Kasumi-1 (cell line): Measurements from ENCODE around the gene R3HCC1L.

ENCODE experiments used
- DNase-seq, 2 experiments: peaks; one replicate each; lab custom pipeline; 2025; lab: John Stamatoyannopoulos, UW

The R3HCC1L gene

DNA sequence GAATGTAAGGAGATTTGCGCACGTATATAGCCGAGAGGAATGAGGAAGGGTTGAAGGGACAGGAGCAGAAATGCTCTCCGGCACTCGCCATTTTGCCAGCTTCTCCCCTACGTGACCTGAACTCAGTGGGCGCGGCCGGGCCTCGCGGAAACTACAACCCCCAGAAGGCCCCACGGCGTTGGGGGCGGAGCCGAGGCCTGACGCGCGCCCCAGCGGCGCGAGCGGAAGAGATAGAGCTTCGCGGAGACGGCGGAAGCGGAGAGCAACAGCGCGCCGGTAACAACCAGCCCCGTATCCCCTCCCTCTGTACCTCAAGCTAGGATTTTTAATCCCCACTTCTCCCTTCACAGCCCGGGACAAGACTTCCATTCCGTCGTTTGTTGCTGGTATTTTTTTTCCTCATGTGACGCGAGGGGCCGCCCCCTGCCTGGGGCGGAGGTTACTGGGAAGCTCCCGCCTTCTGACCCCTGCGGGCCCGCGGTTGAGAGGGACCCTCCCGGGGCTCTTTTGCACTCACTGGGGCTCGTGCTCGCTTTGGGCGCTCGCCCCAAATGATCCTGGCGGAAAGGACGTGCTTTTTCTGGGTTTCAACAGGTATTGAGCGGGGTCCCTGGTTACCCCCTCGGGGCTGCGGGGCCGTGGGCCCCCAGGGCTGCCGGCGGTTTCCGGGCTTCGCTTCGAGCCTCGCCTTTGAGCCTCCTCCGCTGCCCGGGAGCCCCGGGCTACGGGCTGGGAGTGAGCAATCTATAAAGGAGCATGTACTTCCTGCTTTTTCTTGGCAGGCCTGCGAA is at the start of gene R3HCC1L:
R3HCC1L (plus strand) TSS at position 227 of the 791 bp plus-strand sequence. CDS start 73,458 bp downstream, outside the sequence.
- peak; percentile 96 for DNase-seq

DNA sequence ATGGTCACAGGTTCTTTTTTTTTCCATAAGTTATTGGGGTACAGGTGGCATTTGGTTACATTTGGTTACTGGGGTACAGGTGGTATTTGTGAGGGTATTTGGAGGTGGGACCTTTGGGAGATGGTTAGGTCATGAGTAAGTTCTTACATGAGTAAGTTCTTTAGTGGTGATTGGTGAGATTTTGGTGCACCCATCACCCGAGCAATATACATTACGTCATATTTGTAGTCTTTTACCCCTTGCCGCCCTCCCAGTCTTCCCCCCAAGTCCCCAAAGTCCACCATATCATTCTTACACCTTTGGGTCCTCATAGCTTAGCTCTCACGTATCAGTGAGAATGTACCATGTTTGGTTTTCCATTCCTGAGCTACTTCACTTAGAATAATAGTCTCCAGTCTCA is 49.2 kb upstream of the R3HCC1L start:
- DNase-seq, result no peak

DNA sequence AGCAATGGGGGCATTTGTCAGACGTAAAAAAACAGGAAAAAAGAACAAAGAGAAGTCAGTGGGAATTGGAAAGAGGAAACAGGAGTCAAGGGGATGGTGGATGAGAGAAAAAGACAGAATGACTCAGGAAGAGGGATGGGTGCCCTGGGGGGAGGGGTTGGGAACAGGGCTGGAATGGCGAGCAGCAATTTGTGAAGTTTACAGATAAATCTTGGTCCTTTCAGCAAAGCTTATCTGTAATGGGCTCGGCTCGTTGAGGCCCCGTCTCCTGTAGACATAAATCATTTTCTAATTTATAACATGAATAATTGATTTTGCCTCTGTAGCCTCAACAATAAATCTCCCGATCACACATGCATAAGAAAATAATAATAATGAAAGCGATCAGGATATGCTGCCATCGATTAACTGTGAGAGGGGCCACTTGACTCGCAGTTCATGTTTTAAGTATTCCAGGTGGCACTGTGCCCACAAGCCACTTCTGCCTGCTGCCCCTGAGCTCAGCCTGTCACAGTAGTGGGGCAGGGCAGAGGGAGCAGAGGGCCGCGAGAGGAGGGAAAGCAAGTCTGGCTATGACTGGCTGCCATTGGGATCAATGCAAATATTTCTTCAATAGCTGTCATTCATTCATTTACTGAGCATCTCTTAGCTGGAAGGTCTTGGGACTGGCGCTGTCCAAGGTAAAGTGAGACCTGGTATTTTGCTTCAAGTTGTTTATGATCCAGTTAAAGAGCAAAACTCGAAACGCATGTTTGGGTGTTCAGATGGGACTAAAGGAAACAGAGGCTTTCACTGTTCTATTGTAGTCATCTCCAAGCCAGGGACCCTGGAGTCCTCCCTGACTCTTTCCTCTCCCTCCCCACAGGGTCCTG is 47.4 kb upstream of the R3HCC1L start:
- DNase-seq, result peak in 1 of 2 experiments; percentile 15

DNA sequence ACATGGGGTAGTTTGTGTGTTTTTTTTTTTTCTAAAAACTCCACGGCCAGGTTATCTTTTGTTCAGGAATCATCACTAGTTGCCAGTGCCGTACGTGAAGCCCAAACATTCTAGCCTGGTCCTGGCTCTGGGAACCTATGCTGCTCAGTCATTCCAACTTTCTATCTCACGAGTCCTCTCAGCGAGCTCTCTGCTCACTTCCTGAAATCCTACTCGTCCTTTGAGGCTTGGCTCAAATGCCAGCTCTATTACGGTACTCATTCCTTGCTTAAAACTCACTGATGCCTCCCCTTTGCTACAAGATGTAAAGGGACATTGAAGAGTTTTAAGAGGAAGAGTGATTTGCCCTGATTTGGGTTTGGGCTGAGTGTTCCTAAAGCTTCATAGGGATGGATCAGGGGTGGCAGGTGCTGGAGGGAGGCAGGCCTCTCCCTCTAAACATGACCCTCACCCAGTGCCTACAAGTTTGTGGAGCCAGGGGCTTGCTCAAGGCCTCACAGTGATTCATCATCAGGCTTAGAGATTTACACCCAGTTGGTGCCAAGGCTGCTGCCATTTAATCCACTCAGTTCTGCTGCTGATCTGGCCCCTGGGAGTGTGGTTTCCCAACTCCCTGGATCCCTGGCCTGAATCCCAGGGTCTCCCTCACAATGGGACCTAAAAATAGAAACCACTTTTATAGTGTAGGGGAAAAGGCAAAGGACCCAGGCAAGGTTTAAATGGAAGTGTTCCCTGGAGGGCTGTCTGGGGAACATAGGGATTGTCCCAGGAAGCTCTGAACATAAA is 46.1 kb upstream of the R3HCC1L start:
- no peak for DNase-seq

DNA sequence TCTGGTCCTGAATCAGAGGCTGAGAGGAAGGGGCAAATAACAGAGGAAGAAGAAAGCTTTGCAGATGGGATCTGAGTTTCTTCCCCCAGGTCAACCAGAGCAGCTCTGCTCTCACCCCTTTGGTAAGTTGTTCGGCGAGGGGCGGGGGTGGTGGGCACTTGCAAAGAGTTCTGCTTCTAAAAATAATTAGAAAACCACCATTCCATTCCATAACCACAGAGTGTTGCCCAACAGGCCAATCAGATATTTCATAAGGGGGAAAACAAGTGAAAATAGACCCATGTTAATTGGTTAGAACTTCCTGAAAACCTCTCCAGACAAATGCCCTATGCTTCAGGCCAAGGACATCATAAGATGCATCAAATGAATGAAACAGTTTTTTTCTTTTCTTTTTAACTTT is 43.6 kb upstream of the R3HCC1L start:
- peak; percentile 19 to 28 for DNase-seq

DNA sequence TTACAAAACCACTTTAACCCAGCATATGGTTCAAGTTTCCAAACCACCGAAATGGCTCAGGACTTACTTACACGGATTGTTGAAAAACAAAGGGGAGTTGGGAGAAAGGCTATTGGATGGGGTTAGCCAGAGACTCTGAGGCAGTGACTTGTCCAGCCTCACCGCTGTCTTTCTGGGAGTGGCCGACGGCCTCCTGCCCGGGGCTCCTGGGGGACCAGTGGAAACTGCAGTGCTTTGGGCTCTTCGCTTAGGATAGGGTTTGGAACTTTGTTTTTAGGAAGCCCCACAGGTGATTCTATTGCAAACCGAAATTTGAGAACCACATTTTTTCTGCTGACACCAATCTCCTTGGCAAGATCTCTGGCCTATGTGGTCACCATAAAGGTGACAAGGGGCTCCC is 38.1 kb upstream of the R3HCC1L start:
- no peak for DNase-seq

DNA sequence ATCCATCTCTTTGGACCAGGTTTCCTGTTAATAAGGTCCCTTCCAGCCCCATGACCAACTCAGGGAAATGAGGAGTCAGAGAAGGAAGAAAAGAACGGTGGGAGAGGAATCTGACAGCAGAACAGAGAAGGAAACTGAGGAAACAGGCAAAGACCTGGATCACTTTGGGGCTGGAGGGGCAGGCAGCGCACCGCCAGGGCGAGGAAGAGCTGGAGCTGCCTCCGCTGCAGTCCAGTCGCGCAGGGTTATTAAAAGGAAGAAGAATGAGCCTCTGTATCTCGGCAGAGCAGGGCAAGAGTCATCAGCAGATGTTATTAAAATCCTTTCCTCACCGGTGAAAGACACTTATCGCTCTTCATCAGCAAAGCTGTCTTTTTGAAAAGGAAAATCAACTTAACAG is 37.7 kb upstream of the R3HCC1L start:
- no peak for DNase-seq

DNA sequence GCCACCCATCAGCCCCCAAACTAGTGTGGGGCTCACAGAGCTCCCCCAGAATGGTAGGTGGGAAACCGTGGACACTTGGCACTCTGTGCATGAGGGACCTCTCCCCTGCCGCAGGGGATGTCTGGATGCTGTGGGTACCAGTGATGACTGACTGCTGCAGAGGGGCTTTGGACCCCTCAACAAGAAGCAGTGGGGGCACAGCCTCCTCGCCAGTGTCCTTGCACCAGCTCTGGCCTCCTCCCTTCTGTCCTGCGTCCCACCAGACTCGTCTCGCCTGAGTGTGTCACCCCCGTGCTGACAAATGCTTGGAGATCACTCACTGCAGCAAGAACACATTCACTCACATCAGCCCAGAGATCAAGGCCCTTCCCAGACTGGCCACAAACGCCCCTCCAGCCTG is 37.3 kb upstream of the R3HCC1L start:
- DNase-seq, result no peak

DNA sequence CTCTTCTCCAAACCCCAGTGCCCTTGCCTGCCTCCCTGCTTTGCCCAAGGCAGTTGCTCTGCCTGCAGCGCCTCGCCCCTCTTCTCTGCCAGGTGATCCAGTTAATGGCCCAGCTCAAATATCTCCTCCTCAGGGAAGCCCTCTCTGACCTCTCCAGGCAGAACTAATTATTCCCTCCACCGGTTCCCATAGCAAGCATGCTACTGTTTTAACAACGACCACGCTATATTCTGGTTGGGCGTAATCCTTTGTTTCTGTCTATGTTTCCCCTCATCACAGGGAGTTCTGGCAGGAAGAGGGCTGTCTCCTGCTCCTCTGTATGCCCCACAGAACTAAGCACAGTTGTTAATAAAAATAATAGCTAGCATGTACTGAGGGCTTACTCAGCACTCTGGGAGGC is 36.8 kb upstream of the R3HCC1L start:
- DNase-seq, result no peak

DNA sequence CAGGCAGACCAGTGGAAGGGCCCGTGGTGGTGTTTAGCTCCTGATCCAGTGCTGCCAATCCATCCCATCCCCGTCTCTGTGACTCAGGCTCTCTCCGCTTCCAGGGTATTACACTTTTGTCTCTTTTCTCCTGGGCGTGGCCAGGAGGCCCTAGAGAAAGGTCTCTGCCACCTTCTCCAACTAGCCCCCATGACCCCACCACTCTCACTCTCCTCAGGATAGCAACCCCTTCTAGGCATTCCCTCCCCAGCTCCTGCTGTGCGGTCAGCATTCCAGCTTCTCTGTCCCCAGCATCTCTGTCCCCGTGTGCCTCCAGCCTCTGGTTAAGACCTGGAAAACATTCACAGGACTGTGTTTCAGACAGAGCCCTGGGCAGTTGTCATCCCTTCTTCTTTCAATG is 36.2 kb upstream of the R3HCC1L start:
- no peak for DNase-seq

DNA sequence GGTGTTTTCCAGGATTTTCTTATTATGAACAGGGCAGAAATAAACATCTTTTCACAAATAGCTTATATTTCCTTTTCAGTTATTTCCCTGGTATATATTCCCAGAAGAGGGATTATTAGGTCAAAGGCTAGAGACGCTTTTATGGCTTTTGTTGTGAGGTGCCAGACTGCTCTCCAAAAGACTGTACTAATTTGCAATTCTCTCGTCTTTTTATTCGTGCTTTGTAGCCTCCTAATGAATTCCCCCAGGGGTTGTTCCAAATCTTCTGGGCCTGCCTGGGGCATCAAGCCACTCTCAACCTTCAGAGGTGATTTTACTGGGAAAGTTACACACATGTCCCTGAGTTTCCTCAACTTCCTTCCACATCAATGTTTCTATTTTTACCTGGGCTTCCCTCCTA is 34.0 kb upstream of the R3HCC1L start:
- DNase-seq, result no peak

DNA sequence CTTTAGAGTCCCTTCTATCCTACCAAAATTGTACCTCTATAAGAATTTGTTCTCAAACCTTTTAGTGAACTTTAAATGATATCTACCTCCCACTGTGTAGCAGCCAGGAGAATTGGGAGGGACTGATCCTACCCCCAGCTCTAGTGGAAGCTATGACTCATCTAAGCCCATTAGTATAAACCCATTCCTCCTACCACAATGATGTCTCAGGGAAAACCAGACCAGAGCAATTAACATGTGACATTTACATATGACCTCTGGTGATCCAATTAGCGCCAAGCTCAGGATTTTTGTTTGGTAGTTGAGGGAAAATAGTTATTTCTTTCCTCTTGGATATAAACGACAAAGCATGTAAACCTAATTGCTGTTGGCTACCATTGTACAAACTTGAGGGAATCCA is 33.1 kb upstream of the R3HCC1L start:
- no peak for DNase-seq

DNA sequence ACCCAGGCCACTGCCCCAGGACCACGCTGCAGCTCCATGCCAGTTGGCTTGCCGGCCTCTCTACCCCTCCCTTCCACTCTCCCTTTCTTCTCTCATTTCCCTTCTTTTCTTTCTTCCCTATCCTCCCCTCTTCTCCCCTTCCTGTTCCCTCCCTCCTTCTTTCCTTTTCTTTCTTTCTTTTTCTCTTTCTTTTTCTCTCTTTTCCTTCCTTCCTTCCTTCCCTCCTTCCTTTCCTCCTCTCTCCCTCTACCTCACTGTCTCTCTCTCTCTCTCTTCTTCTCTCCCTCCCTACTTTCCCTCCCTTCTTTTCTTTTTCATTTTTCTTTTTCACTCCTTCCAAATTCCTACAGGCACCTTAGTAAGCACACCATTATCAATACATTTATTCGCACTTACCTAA is 30.3 kb upstream of the R3HCC1L start:
- DNase-seq, result no peak

DNA sequence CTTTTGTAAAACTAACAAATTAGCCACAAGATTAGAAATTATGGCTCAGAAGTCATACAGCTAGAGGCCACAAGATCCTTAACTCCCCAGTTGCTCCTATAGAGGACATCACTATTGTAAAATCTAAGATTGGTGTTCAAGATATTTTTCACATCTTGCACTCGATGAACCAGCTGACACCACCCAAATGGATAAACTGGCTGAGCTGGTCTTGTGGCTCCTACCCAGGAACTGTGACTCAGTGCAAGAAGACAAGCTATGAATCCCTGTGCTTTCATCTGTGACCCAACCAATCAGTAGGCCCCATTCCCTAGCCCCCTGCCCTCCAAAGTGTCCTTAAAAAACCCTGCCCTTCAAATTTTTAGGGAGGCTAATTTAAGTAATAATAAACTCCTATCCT is 27.9 kb upstream of the R3HCC1L start:
- no peak for DNase-seq

DNA sequence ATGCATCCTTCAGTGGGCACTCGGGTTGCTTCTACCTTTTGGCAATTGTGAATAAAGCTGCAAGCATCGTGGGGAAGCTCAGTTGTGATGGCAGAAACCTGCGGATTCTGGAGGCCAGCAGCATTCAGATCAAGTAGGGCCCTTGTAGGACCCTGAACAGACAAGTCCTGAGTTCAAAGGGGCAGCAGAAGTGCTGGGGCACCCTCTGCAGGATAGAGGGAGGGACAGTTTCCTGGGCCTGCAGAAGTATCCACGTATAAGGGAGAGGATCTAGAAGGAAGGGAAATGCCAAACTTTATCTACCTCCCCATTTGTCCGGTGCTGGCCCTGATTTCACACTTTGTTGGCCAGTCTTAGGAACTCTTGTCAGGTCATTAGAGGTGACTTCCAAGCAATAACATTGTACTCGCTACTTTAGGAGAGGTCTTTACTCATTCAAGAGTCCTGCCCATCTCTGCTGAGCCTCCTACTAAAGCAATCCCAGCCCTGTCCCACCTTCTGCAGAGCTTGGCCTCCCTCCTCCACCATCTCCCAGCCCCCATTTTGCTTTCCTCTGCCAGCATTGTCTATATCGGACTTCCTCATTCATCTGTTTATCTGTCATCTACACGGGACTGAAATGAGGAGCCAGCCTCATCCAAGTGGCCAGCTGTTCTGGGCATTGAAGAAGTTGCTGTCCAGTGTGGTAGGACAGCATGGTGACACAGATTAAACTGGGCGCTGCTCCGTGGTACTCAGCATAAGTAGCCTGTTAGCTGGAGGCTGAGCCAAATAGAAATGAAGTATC is 26.6 kb upstream of the R3HCC1L start:
- no peak for DNase-seq

DNA sequence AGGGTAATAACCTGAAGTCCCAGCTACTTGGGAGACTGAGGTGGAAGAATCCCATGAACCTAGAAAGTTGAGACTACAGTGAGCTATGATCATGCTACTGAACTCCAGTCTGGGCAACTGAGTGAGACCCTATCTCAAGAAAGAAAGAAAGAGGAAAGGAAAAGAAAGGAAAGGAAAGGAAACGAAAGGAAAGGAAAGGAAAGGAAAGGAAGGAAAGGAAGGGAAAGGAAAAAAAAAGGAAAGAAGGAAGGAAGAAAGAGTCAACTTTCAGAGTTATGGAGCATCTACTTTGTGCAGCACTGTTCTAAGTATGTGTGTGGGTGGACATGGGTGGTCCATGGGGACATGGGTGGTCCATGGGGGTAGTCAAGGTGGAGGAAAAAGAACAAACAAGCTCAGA is 24.1 kb upstream of the R3HCC1L start:
- DNase-seq, result no peak

DNA sequence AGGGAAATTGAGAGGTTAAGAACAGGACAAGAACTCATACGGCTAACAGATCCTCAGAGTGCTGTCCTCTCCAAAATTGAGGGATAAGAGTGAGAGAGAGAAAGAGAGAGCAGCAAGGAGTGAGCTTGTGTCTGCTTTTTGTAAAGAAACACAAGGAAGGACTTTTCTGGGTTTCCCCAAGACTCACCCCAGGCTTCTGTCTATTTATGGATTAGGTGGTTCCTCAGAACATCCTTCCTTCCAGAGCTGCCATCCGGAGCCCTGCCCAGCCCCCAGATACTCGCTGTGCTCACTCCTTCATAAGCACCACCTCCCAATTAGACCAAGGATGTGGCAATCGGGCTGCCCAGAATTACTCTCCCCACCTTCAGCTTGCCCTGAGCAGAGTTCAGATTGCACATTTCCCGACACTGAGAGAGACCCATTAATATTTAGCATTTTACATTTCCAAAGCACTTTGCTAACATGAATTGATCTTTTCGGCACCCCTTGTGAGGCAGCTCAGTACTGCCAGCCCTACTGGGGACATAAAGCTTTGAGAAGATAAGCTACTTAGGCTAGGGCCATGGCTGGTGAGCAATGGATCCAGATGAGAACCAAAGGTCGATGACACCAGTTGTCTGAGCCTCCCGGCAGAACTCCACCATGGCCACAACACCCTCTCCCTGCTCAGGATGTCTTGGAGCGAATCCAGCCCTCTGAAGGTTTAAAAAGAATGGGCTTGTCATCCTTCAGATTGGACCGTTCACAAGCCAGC is 19.2 kb upstream of the R3HCC1L start:
- no peak for DNase-seq

DNA sequence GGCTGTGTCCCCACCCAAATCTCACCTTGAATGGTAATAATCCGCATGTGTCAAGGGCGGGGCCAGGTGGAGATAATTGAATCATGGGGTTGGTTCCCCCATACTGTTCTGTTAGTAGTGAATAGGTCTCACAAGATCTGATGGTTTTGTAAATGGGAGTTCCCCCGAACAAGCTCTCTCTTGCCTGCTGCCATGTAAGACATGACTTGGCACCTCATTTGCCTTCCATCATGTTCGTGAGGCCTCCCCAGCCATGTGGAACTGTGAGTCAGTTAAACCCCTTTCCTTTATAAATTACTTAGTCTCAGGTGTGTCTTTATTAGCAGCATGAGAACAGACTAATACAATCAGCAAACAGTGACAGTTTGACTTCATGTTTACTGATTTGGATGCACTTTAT is 14.6 kb upstream of the R3HCC1L start:
- DNase-seq, result no peak

DNA sequence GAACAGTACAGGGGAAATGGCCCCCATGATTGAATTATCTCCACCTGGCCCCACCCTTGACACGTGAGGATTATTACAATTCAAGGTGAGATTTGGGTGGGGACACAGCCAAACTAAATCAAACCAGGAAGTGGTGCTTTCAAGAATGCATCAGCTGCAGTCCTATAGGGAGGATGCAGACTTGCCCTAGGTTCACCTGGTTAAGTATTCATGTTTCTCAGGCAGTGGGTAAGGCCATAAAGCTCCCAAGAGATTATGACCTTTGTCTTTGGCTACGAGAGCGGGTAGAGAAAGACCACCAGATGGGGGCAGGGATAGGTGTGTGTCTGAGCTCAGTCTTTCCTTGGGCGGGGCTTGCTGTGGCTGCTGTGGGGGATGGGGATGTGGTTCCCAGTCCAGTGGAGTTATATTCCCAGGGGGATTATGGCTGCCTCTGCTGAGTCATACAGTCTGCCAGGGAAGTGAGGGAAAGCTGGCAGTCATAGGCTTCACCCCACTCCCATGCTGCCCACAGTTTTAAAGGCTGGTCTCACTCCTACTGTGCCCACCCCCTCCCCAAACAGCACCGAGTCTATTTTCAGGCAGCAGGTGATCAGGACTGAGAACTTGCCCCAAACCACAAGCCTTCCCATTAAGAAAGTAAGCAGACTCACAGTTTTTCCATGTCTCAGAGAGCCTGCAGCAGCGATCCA is 8.4 kb upstream of the R3HCC1L start:
- DNase-seq, result no peak

DNA sequence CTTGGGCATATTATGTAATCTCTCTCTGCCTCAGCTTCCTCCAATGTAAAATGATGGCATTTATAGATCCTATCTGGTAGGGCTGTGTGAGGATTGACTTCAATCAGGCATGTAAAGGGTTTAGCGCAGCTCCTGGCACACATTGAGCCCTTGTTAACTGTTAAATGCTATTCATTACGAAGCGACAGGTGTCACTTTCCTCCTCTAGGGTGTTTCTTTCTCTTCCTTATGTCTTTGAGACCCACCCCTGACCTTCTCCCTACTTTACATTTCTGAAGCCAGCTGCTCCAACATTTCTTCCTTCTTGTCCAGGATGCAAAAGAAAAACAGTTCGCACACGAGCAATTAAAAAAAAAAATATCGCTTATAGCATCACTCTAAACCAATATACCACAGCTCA is 5.7 kb upstream of the R3HCC1L start:
- DNase-seq, result no peak
